SK-N-SH (cell line): ENCODE data around the gene ENTPD8. TPM values are rescaled to one million over a fixed set of nuclear protein-coding genes. Genes with fewer than 3 reads are reported as not detected.

Source experiments
- CTCF ChIA-PET: fragments of 300-600, 350-600 bp; formaldehyde crosslinking; extraction: SDS; loops from one replicate; lab custom pipeline; 2021; lab: Yijun Ruan, JAX
- POLR2A ChIA-PET: fragments of 350-600 bp; sonication (Branson Sonifier 250); formaldehyde crosslinking; extraction: SDS; loops from one replicate; lab custom pipeline; 2020; ENCODE audit warnings: antibody characterized with exemption, inconsistent platforms; lab: Yijun Ruan, JAX
- DNase-seq: peaks from one replicate; pipeline ENCODE4 v3.0.0; 2012
- H2AFZ ChIP-seq: fragments of 200-600 bp; sonication (generic); 2 replicates; pipeline ENCODE4 v1.8.1; 2016; ENCODE audit warnings: antibody characterized with exemption, mild to moderate bottlenecking, low read depth
- H3F3A ChIP-seq: fragments of 200-600 bp; sonication (generic); replicated peaks from 2 replicates; pipeline ENCODE3; 2016; ENCODE audit warnings: antibody characterized with exemption, mild to moderate bottlenecking; ENCODE audit not compliant: insufficient read depth
- H3K27ac ChIP-seq, 2 experiments: fragments of 200-500 bp in 1 of 2; fragments of 200-600 bp in 1 of 2; sonication (Bioruptor generic) in 1 of 2; sonication (generic), shearing (Covaris generic) in 1 of 2; 2 replicates each; pipeline versions ENCODE4 v1.5.1 to v1.6.1; 2014 to 2016; ENCODE audit warnings: low read depth in 2 of 2, inconsistent platforms in 1 of 2, low read length in 1 of 2, mild to moderate bottlenecking in 1 of 2, mixed read lengths in 1 of 2
- H3K27me3 ChIP-seq: fragments of 200-600 bp; sonication (generic), shearing (Covaris generic); 2 replicates; pipeline ENCODE4 v1.6.1; 2016; ENCODE audit warnings: mixed run types; ENCODE audit not compliant: insufficient read depth
- H3K36me3 ChIP-seq, 2 experiments: fragments of 200-500 bp in 1 of 2; fragments of 200-600 bp in 1 of 2; sonication (Bioruptor generic) in 1 of 2; sonication (generic) in 1 of 2; replicated peaks in 1 of 2; 2 replicates each; pipeline versions ENCODE3 to v1.5.1; 2014 to 2016; ENCODE audit warnings: low read length in 1 of 2, mild to moderate bottlenecking in 1 of 2; ENCODE audit not compliant: insufficient read depth in 2 of 2, control insufficient read depth in 1 of 2
- H3K4me1 ChIP-seq, 2 experiments: fragments of 200-500 bp in 1 of 2; fragments of 200-600 bp in 1 of 2; sonication (Bioruptor generic) in 1 of 2; sonication (generic), shearing (Covaris generic) in 1 of 2; 2 replicates each; pipeline versions ENCODE4 v1.5.1 to v1.6.1; 2014 to 2016; ENCODE audit warnings: low read depth in 1 of 2, low read length in 1 of 2, mixed run types in 1 of 2; ENCODE audit not compliant: insufficient read depth in 2 of 2, control insufficient read depth in 1 of 2
- H3K4me2 ChIP-seq: fragments of 200-600 bp; sonication (generic), shearing (Covaris generic); 2 replicates; pipeline ENCODE4 v1.6.1; 2017; ENCODE audit warnings: mixed run types
- H3K4me3 ChIP-seq, 2 experiments: fragments of 200-500 bp in 1 of 2; fragments of 200-600 bp in 1 of 2; sonication (Bioruptor generic) in 1 of 2; sonication (generic), shearing (Covaris generic) in 1 of 2; 2 replicates each; pipeline versions ENCODE4 v1.5.1 to v1.8.1; 2014 to 2016; ENCODE audit warnings: low read depth in 2 of 2, inconsistent platforms in 1 of 2, low read length in 1 of 2, mild to moderate bottlenecking in 1 of 2, mixed read lengths in 1 of 2, moderate library complexity in 1 of 2
- H3K79me2 ChIP-seq: fragments of 200-600 bp; sonication (generic); 2 replicates; pipeline ENCODE4 v1.8.1; 2017; ENCODE audit warnings: mild to moderate bottlenecking; ENCODE audit not compliant: insufficient read depth
- H3K9ac ChIP-seq: fragments of 200-600 bp; sonication (generic); 2 replicates; pipeline ENCODE4 v1.6.1; 2017; ENCODE audit warnings: mixed run types
- H3K9me2 ChIP-seq: fragments of 200-600 bp; sonication (generic); 2 replicates; pipeline ENCODE4 v1.6.1; 2017; ENCODE audit warnings: mixed run types
- H3K9me3 ChIP-seq: fragments of 200-600 bp; sonication (generic); 2 replicates; pipeline ENCODE4 v1.6.1; 2017; ENCODE audit warnings: mixed run types, mild to moderate bottlenecking, moderate library complexity
- H4K20me1 ChIP-seq: fragments of 200-600 bp; sonication (generic); 2 replicates; pipeline ENCODE4 v1.6.1; 2017; ENCODE audit warnings: mild to moderate bottlenecking, mixed run types; ENCODE audit not compliant: insufficient read depth
- CHD2 ChIP-seq: fragments of 150-350 bp; IDR thresholded peaks from 2 replicates; pipeline ENCODE4 v1.6.1; 2018; ENCODE audit warnings: low read length; ENCODE audit not compliant: partially characterized antibody
- EZH2phosphoT487 ChIP-seq: fragments of 200-600 bp; sonication (generic); IDR thresholded peaks from 2 replicates; pipeline ENCODE4 v1.6.1; 2017; ENCODE audit warnings: low read depth, mixed run types, mild to moderate bottlenecking, antibody characterized with exemption, moderate library complexity, borderline replicate concordance
- IRF3 ChIP-seq: fragments of 150-350 bp; IDR thresholded peaks from 2 replicates; pipeline ENCODE4 v1.6.1; 2016; ENCODE audit warnings: mild to moderate bottlenecking, low read depth, low read length
- JUND ChIP-seq: IDR thresholded peaks from 2 replicates; pipeline ENCODE4 v1.4.0; 2012
- MAX ChIP-seq: IDR thresholded peaks from 2 replicates; pipeline ENCODE4 v1.4.0; 2012; ENCODE audit warnings: low read depth
- MEF2A ChIP-seq: IDR thresholded peaks from 2 replicates; pipeline ENCODE4 v1.4.0; 2012; ENCODE audit warnings: low read depth, borderline replicate concordance
- MXI1 ChIP-seq: IDR thresholded peaks from 2 replicates; pipeline ENCODE4 v1.6.1; 2012; ENCODE audit warnings: mild to moderate bottlenecking, low read depth, low read length, improper control_type of control experiment
- NFIC ChIP-seq: IDR thresholded peaks from 2 replicates; pipeline ENCODE4 v1.4.0; 2012; ENCODE audit warnings: borderline replicate concordance
- NRF1 ChIP-seq: IDR thresholded peaks from 2 replicates; pipeline ENCODE4 v1.6.1; 2012; ENCODE audit warnings: low read depth, mild to moderate bottlenecking, low read length
- POLR2AphosphoS5 ChIP-seq: IDR thresholded peaks from 2 replicates; pipeline ENCODE4 v1.6.1; 2012; ENCODE audit warnings: low read depth, low read length
- RCOR1 ChIP-seq: fragments of 150-350 bp; IDR thresholded peaks from 2 replicates; pipeline ENCODE4 v1.6.1; 2017; ENCODE audit warnings: antibody characterized with exemption, low read length
- RFX5 ChIP-seq: IDR thresholded peaks from 2 replicates; pipeline ENCODE4 v1.6.1; 2012; ENCODE audit warnings: mild to moderate bottlenecking, improper control_type of control experiment, low read length
- SIN3A ChIP-seq: IDR thresholded peaks from 2 replicates; pipeline ENCODE4 v1.6.1; 2012; ENCODE audit warnings: low read depth, mild to moderate bottlenecking, low read length, moderate library complexity, borderline replicate concordance
- USF1 ChIP-seq: IDR thresholded peaks from 2 replicates; pipeline ENCODE4 v1.4.0; 2012; ENCODE audit warnings: low read depth, borderline replicate concordance
- WGBS: methylation state at CpG from one replicate; pipeline ENCODE4 v1.1.6; 2017; ENCODE audit warnings: low lambda C conversion rate; 5-methylcytosine and 5-hydroxymethylcytosine counted together
- polyA plus RNA-seq, 3 experiments: library from polyadenylated mRNA; depleted of rRNA; stranded (reverse); fragments of >200 nt; gene quantifications; 2 replicates each; pipeline ENCODE4 v1.2.3, GENCODE V29; 2012

The ENTPD8 gene
- polyA plus RNA-seq, 1 of the 3 experiments (the other 2 are of a cell fraction), result 0.30 TPM

GRCh38 chr9:137448602-137448962 lies 7.4 kb upstream of the ENTPD8 start:
- Histone ChIP-seq H3F3A (peaks cover 3% of the 10 kb centered on the region), H3K79me2 (no peaks in the 10 kb centered on the region), H3K36me3 (peaks cover 3 to 25% of the 10 kb centered on the region in 2 experiments), H3K9me3 (no peaks in the 10 kb centered on the region), H4K20me1 (no peaks in the 10 kb centered on the region), H3K4me1 (peaks cover 0 to 8% of the 10 kb centered on the region in 2 experiments; a peak in 2 of 4 replicates), H2AFZ (no peak overlapping the region), H3K9me2 (no peaks in the 10 kb centered on the region), H3K27ac (no peak overlapping the region)
- ChIA-PET CTCF (interaction anchor here (1.4 to 1.9 kb wide), 3 partner anchors 18 to 162 kb away, joined by 5 to 6 read pairs (median 5); partner anchors contain the start of gene EXD3), POLR2A (interaction anchor here (0.8 kb wide), 1 partner anchor 25 kb away, joined by 3 read pairs; the partner anchor contains the start of genes EXD3 and NOXA1)
- 94% methylated on average over 14 of the region's 16 CpGs for WGBS
- no peak for TF ChIP-seq RFX5
- no peak for TF ChIP-seq MXI1
- TF ChIP-seq CHD2, result no peak
- no peak for TF ChIP-seq SIN3A
- TF ChIP-seq RCOR1, result no peak
- no peak for TF ChIP-seq MAX
- no peak for TF ChIP-seq USF1
- no peak for TF ChIP-seq IRF3
- TF ChIP-seq NRF1, result no peak
- TF ChIP-seq, all 33 proteins: peak for 0
- DNase-seq, result no peak
- Histone ChIP-seq H3K27me3 (no peaks in the 10 kb centered on the region), H3K9ac (no peak overlapping the region), H3K4me2 (no peak overlapping the region), H3K4me3 (no peak overlapping the region)

GRCh38 chr9:137447722-137448601 lies 6.8 kb upstream of the ENTPD8 start:
- Histone ChIP-seq H2AFZ (no peak overlapping the region), H3K4me1 (peaks cover 0 to 7% of the 10 kb centered on the region in 2 experiments; a peak in 2 of 4 replicates), H3K4me3 (no peak overlapping the region), H3K27ac (no peak overlapping the region; a peak in 1 of 4 replicates), H3F3A (peaks cover 3% of the 10 kb centered on the region), H3K9ac (no peak overlapping the region), H3K27me3 (no peaks in the 10 kb centered on the region), H3K9me2 (no peaks in the 10 kb centered on the region), H3K79me2 (no peaks in the 10 kb centered on the region), H4K20me1 (no peaks in the 10 kb centered on the region), H3K4me2 (no peak overlapping the region), H3K36me3 (peaks cover 3 to 20% of the 10 kb centered on the region in 2 experiments), H3K9me3 (no peaks in the 10 kb centered on the region)
- DNase-seq, result no peak
- WGBS, result 94% methylated on average over 7 of the region's 27 CpGs
- CTCF ChIA-PET, result interaction anchor here (0.6 to 7.0 kb wide), 5 partner anchors 8 to 161 kb away, joined by 3 to 53 read pairs (median 5); partner anchors contain the start of genes EXD3 and NRARP
- POLR2A ChIA-PET, result no interaction called here
- no peak for TF ChIP-seq JUND
- no peak for TF ChIP-seq NFIC
- TF ChIP-seq EZH2phosphoT487, result no peak
- TF ChIP-seq USF1, result no peak
- TF ChIP-seq MEF2A, result no peak
- TF ChIP-seq POLR2AphosphoS5, result no peak
